GM23338 (cell line): ENCODE results near the gene ATP10D. TPM values are rescaled to one million over a fixed set of nuclear protein-coding genes. Genes with fewer than 3 reads are reported as not detected.

Experiments
- EZH2phosphoT487 ChIP-seq: fragments of 200-600 bp; sonication (generic); IDR thresholded peaks from one replicate; pipeline ENCODE4 v1.8.1; 2018; ENCODE audit warnings: antibody characterized with exemption; ENCODE audit not compliant: unreplicated experiment
- STAT1 ChIP-seq: IDR thresholded peaks from one replicate; pipeline ENCODE4 v1.6.1; 2016; ENCODE audit warnings: antibody characterized with exemption; ENCODE audit not compliant: unreplicated experiment
- polyA plus RNA-seq: library from polyadenylated mRNA; unstranded; fragments of >200 nt; fragmentation: Nextera tagmentation; extraction: Ambion mirVana; gene quantifications from 2 replicates; pipeline ENCODE4 v1.2.1, GENCODE V29; 2016
- total RNA-seq: library from RNA; depleted of rRNA; stranded (reverse); fragments of >200 nt; shearing (Covaris generic); gene quantifications from 2 replicates; pipeline ENCODE4 v1.2.3, GENCODE V29; 2014
- TF ChIP-seq, protein P1 (sequence below): fragments of 250-450 bp; sonication (Bioruptor Pico); IDR thresholded peaks from 2 replicates; pipeline ENCODE4 v1.5.0; 2020; ENCODE audit warnings: mild to moderate bottlenecking, moderate library complexity
- TF ChIP-seq, protein P2 (sequence below), 2 experiments: fragments of 200-600 bp in 1 of 2; sonication (generic) in 1 of 2; conservative IDR thresholded peaks; 2 replicates each; pipeline versions ENCODE4 v1.5.1 to v1.6.1; 2016 to 2017; ENCODE audit warnings: antibody characterized with exemption in 2 of 2, low read depth in 2 of 2, mild to moderate bottlenecking in 2 of 2, moderate library complexity in 1 of 2
- TF ChIP-seq, protein P3 (sequence below): IDR thresholded peaks from 2 replicates; pipeline ENCODE4 v1.6.1; 2016; ENCODE audit warnings: antibody characterized with exemption
- TF ChIP-seq, protein P4 (sequence below): IDR thresholded peaks from one replicate; pipeline ENCODE4 v1.6.1; 2018; ENCODE audit warnings: antibody characterized with exemption; ENCODE audit not compliant: unreplicated experiment

ATP10D gene
- total and polyA plus RNA-seq, 2 experiments from 2014 or later: 4.5 to 4.7 TPM

DNA sequence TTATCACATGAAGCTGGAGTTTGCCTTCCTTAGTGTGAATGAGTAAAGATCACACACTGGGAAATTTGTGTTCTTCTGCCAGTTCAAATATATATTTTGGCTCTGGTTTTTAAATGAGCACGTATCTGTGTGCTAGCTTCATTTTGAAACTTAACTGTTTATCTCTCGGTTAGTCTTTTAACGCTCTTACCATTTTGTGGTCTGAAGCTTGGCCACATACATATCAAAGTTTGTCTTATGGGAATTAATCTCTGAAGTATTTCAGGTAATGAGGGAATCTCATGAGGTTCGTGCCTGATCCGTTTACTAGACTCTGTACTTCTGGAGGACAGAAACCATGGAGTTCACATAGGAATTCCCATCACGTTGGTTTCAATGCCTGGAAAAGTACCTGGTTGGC, 13.8 kb downstream of the ATP10D start (continued):
- TF ChIP-seq, protein P1, sequence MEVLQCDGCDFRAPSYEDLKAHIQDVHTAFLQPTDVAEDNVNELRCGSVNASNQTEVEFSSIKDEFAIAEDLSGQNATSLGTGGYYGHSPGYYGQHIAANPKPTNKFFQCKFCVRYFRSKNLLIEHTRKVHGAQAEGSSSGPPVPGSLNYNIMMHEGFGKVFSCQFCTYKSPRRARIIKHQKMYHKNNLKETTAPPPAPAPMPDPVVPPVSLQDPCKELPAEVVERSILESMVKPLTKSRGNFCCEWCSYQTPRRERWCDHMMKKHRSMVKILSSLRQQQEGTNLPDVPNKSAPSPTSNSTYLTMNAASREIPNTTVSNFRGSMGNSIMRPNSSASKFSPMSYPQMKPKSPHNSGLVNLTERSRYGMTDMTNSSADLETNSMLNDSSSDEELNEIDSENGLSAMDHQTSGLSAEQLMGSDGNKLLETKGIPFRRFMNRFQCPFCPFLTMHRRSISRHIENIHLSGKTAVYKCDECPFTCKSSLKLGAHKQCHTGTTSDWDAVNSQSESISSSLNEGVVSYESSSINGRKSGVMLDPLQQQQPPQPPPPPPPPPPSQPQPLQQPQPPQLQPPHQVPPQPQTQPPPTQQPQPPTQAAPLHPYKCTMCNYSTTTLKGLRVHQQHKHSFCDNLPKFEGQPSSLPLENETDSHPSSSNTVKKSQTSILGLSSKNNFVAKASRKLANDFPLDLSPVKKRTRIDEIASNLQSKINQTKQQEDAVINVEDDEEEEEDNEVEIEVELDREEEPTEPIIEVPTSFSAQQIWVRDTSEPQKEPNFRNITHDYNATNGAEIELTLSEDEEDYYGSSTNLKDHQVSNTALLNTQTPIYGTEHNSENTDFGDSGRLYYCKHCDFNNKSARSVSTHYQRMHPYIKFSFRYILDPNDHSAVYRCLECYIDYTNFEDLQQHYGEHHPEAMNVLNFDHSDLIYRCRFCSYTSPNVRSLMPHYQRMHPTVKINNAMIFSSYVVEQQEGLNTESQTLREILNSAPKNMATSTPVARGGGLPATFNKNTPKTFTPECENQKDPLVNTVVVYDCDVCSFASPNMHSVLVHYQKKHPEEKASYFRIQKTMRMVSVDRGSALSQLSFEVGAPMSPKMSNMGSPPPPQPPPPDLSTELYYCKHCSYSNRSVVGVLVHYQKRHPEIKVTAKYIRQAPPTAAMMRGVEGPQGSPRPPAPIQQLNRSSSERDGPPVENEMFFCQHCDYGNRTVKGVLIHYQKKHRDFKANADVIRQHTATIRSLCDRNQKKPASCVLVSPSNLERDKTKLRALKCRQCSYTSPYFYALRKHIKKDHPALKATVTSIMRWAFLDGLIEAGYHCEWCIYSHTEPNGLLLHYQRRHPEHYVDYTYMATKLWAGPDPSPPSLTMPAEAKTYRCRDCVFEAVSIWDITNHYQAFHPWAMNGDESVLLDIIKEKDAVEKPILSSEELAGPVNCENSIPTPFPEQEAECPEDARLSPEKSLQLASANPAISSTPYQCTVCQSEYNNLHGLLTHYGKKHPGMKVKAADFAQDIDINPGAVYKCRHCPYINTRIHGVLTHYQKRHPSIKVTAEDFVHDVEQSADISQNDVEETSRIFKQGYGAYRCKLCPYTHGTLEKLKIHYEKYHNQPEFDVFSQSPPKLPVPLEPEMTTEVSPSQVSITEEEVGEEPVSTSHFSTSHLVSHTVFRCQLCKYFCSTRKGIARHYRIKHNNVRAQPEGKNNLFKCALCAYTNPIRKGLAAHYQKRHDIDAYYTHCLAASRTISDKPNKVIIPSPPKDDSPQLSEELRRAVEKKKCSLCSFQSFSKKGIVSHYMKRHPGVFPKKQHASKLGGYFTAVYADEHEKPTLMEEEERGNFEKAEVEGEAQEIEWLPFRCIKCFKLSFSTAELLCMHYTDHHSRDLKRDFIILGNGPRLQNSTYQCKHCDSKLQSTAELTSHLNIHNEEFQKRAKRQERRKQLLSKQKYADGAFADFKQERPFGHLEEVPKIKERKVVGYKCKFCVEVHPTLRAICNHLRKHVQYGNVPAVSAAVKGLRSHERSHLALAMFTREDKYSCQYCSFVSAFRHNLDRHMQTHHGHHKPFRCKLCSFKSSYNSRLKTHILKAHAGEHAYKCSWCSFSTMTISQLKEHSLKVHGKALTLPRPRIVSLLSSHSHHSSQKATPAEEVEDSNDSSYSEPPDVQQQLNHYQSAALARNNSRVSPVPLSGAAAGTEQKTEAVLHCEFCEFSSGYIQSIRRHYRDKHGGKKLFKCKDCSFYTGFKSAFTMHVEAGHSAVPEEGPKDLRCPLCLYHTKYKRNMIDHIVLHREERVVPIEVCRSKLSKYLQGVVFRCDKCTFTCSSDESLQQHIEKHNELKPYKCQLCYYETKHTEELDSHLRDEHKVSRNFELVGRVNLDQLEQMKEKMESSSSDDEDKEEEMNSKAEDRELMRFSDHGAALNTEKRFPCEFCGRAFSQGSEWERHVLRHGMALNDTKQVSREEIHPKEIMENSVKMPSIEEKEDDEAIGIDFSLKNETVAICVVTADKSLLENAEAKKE (CRISPR knock-in tag): no peak
- TF ChIP-seq EZH2phosphoT487 (no peak), STAT1 (no peak)
- TF ChIP-seq, protein P2, sequence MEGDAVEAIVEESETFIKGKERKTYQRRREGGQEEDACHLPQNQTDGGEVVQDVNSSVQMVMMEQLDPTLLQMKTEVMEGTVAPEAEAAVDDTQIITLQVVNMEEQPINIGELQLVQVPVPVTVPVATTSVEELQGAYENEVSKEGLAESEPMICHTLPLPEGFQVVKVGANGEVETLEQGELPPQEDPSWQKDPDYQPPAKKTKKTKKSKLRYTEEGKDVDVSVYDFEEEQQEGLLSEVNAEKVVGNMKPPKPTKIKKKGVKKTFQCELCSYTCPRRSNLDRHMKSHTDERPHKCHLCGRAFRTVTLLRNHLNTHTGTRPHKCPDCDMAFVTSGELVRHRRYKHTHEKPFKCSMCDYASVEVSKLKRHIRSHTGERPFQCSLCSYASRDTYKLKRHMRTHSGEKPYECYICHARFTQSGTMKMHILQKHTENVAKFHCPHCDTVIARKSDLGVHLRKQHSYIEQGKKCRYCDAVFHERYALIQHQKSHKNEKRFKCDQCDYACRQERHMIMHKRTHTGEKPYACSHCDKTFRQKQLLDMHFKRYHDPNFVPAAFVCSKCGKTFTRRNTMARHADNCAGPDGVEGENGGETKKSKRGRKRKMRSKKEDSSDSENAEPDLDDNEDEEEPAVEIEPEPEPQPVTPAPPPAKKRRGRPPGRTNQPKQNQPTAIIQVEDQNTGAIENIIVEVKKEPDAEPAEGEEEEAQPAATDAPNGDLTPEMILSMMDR (conservative IDR thresholded peaks at IDR 0.05; ENCODE audit: low read depth in 2 of 2): no peak
- TF ChIP-seq, protein P3, sequence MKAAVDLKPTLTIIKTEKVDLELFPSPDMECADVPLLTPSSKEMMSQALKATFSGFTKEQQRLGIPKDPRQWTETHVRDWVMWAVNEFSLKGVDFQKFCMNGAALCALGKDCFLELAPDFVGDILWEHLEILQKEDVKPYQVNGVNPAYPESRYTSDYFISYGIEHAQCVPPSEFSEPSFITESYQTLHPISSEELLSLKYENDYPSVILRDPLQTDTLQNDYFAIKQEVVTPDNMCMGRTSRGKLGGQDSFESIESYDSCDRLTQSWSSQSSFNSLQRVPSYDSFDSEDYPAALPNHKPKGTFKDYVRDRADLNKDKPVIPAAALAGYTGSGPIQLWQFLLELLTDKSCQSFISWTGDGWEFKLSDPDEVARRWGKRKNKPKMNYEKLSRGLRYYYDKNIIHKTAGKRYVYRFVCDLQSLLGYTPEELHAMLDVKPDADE: no peak
- TF ChIP-seq, protein P4, sequence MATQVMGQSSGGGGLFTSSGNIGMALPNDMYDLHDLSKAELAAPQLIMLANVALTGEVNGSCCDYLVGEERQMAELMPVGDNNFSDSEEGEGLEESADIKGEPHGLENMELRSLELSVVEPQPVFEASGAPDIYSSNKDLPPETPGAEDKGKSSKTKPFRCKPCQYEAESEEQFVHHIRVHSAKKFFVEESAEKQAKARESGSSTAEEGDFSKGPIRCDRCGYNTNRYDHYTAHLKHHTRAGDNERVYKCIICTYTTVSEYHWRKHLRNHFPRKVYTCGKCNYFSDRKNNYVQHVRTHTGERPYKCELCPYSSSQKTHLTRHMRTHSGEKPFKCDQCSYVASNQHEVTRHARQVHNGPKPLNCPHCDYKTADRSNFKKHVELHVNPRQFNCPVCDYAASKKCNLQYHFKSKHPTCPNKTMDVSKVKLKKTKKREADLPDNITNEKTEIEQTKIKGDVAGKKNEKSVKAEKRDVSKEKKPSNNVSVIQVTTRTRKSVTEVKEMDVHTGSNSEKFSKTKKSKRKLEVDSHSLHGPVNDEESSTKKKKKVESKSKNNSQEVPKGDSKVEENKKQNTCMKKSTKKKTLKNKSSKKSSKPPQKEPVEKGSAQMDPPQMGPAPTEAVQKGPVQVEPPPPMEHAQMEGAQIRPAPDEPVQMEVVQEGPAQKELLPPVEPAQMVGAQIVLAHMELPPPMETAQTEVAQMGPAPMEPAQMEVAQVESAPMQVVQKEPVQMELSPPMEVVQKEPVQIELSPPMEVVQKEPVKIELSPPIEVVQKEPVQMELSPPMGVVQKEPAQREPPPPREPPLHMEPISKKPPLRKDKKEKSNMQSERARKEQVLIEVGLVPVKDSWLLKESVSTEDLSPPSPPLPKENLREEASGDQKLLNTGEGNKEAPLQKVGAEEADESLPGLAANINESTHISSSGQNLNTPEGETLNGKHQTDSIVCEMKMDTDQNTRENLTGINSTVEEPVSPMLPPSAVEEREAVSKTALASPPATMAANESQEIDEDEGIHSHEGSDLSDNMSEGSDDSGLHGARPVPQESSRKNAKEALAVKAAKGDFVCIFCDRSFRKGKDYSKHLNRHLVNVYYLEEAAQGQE: no peak
